Ovary (tissue), 3 donors: ENCODE results near the gene UBN2.

ENCODE experiments used
- CTCF ChIP-seq, 3 donors: fragments of 450-650 bp in 2 of 3; fragments of 200-600 bp in 1 of 3; IDR thresholded peaks; one replicate each; pipeline versions ENCODE4 v1.5.1 to v1.8.0; 2016 to 2022; ENCODE audit warnings: antibody characterized with exemption in 3 of 3, mild to moderate bottlenecking in 1 of 3
- EP300 ChIP-seq: sonication (generic); formaldehyde crosslinking; IDR thresholded peaks from one replicate; pipeline ENCODE4 v1.6.1; 2017; ENCODE audit warnings: antibody characterized with exemption
- POLR2A ChIP-seq: fragments of 450-650 bp; IDR thresholded peaks from one replicate; pipeline ENCODE4 v1.6.1; 2017; ENCODE audit warnings: antibody characterized with exemption, mild to moderate bottlenecking, moderate library complexity
- donor health status: DM: no; HTN: no; CAD: no.

- no peak for TF ChIP-seq CTCF (IDR thresholded peaks at IDR 0.05)
- no peak for TF ChIP-seq EP300
- TF ChIP-seq POLR2A: no peak
Measured at GRCh38 chr7:139183878-139184338, 47.1 kb upstream of the UBN2 start.
